ENCODE measurements around the gene OSTM1.

- TF ChIP-seq, protein P1, sequence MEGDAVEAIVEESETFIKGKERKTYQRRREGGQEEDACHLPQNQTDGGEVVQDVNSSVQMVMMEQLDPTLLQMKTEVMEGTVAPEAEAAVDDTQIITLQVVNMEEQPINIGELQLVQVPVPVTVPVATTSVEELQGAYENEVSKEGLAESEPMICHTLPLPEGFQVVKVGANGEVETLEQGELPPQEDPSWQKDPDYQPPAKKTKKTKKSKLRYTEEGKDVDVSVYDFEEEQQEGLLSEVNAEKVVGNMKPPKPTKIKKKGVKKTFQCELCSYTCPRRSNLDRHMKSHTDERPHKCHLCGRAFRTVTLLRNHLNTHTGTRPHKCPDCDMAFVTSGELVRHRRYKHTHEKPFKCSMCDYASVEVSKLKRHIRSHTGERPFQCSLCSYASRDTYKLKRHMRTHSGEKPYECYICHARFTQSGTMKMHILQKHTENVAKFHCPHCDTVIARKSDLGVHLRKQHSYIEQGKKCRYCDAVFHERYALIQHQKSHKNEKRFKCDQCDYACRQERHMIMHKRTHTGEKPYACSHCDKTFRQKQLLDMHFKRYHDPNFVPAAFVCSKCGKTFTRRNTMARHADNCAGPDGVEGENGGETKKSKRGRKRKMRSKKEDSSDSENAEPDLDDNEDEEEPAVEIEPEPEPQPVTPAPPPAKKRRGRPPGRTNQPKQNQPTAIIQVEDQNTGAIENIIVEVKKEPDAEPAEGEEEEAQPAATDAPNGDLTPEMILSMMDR (IDR thresholded peaks at IDR 0.05 in 8 of 11, conservative IDR thresholded peaks at IDR 0.05 in 3 of 11): no peak
- no peak for TF ChIP-seq POLR2AphosphoS5 (IDR thresholded peaks at IDR 0.05)
- TF ChIP-seq POLR2A (IDR thresholded peaks at IDR 0.05): no peak
Observed at GRCh38 chr6:108027594-108027993, 46.9 kb downstream of the OSTM1 start.
